Osteocyte (in vitro differentiated cells): Measurements from ENCODE around the gene MS4A6E. TPM values are rescaled to one million over a fixed set of nuclear protein-coding genes. Genes with fewer than 3 reads are reported as not detected.
"Not testable (repeated sequence)": the region's sequence is repeated elsewhere in the genome, so short reads cannot be mapped to it uniquely, and the experiment has no call there.

Source experiments
- DNase-seq: peaks from one replicate; pipeline ENCODE4 v3.0.0; 2021; ENCODE audit warnings: mixed read lengths; ENCODE audit not compliant: unreplicated experiment; ENCODE audit errors: extremely low spot score
- H3K27ac Mint-ChIP-seq: one replicate; pipeline ENCODE4 v1.8.0; 2021; ENCODE audit warnings: mild to moderate bottlenecking, mixed read lengths; ENCODE audit not compliant: unreplicated experiment
- H3K27me3 Mint-ChIP-seq: one replicate; pipeline ENCODE4 v1.8.0; 2021; ENCODE audit warnings: mixed read lengths; ENCODE audit not compliant: unreplicated experiment
- H3K36me3 Mint-ChIP-seq: one replicate; pipeline ENCODE4 v1.8.0; 2021; ENCODE audit warnings: mixed read lengths; ENCODE audit not compliant: unreplicated experiment
- H3K4me1 Mint-ChIP-seq: one replicate; pipeline ENCODE4 v1.8.0; 2021; ENCODE audit warnings: mixed read lengths; ENCODE audit not compliant: unreplicated experiment
- H3K4me3 Mint-ChIP-seq: one replicate; pipeline ENCODE4 v1.8.0; 2021; ENCODE audit warnings: mild to moderate bottlenecking, moderate library complexity, mixed read lengths; ENCODE audit not compliant: unreplicated experiment
- H3K9me3 Mint-ChIP-seq: one replicate; pipeline ENCODE4 v1.8.0; 2021; ENCODE audit warnings: mixed read lengths; ENCODE audit not compliant: unreplicated experiment
- long read RNA-seq: library from polyadenylated mRNA; unstranded; transcript quantifications from one replicate; pipeline ENCODE4 v2.0.0, GENCODE V29; 2021
- total RNA-seq: library from RNA; stranded (reverse); gene quantifications from 2 replicates; pipeline ENCODE4 v1.2.1, GENCODE V29; 2021
- TF ChIP-seq, protein P1 (sequence below): fragments of 200-600 bp; sonication (generic); IDR thresholded peaks from 2 replicates; pipeline ENCODE4 v1.5.0; 2021; ENCODE audit warnings: antibody characterized with exemption, mild to moderate bottlenecking, moderate library complexity

Gene MS4A6E, protein sequence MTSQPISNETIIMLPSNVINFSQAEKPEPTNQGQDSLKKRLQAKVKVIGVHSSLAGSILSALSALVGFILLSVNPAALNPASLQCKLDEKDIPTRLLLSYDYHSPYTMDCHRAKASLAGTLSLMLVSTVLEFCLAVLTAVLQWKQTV
- not detected in 2 replicates for total RNA-seq
- long read RNA-seq = 0 reads

DNA sequence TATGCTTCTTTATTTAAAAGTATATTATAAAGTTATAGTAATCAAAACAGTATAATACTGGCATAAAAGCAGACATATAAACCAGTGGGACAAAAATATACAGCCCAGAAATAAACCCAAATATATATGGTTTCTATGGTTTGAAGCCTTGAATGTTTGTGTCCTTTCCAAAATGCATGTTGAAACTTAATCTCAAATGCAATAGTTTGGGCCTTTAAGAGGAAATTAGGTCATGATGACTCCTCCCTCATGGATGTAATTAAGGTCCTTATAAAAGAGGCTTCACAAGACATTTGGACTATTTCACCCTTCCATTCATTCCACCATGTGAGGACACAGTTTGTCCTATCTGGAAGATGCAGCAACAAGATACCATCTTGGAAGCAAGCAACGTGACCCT, at the start of gene MS4A6E:
Gene MS4A6E (plus strand): TSS at position 301 of the 400 bp plus-strand sequence. CDS start 7,641 bp downstream, outside the sequence.
- H3K4me3 Mint-ChIP-seq = no peak within 1 kb of the TSS
- DNase-seq = no peak
- TF ChIP-seq, protein P1, sequence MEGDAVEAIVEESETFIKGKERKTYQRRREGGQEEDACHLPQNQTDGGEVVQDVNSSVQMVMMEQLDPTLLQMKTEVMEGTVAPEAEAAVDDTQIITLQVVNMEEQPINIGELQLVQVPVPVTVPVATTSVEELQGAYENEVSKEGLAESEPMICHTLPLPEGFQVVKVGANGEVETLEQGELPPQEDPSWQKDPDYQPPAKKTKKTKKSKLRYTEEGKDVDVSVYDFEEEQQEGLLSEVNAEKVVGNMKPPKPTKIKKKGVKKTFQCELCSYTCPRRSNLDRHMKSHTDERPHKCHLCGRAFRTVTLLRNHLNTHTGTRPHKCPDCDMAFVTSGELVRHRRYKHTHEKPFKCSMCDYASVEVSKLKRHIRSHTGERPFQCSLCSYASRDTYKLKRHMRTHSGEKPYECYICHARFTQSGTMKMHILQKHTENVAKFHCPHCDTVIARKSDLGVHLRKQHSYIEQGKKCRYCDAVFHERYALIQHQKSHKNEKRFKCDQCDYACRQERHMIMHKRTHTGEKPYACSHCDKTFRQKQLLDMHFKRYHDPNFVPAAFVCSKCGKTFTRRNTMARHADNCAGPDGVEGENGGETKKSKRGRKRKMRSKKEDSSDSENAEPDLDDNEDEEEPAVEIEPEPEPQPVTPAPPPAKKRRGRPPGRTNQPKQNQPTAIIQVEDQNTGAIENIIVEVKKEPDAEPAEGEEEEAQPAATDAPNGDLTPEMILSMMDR = no peak
- no peaks in the 10 kb centered on the region for H3K36me3 Mint-ChIP-seq
- peaks cover 7% of the 10 kb centered on the region for H3K9me3 Mint-ChIP-seq
- peaks cover 4% of the 10 kb centered on the region for H3K27me3 Mint-ChIP-seq
- no peak within 1 kb of the TSS for H3K27ac Mint-ChIP-seq
- no peaks in the 10 kb centered on the region for H3K4me1 Mint-ChIP-seq

DNA sequence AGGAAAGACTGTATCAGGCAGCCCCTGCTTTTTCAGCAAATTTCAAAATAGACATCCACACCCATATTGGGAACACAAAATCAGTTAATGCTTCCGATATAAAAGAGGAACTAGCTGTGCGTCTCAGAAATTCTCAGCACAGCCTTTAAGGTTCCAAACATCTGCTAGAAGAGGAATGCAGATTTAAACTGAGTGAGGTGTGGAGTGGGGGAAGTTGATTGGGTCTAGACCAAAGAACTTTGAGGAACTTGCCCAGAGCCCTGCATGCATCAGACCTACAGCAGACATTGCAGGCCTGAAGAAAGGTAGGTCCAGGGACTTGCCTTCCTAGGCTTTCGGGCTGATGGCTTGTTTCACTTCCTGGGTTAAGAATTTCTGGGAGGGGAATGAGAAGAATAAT, 46.6 kb upstream of the MS4A6E start, which contains the start of gene MS4A4A:
Gene MS4A4A (plus strand): TSS at position 255 of the 400 bp plus-strand sequence. CDS start 10 bp downstream, at position 265.
- TF ChIP-seq, protein P1 = no peak
- Mint-ChIP-seq H3K27me3 (no peaks in the 10 kb centered on the region), H3K36me3 (no peaks in the 10 kb centered on the region), H3K27ac (no peak within 1 kb of the TSS), H3K4me1 (peaks cover 15% of the 10 kb centered on the region), H3K9me3 (no peaks in the 10 kb centered on the region), H3K4me3 (no peak within 1 kb of the TSS)
- no peak for DNase-seq

DNA sequence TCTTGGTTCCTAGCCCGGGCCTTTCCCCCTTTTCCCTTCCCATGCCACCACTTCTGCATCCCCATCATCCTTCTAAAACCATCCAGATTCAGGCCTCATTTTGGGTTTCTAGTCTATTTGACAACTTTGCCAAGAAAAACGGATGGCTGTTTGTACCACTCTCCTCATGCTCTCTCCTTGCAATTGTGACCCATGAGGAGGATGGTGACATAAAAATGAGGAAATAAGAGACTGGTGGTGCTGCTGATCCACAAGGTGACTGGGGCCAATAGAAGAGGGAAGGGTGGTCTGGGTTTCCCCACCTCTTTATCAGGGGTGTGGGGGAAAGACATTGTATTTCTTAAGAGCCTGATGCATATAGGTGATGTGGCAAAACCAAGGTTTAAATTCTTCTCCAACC, 45.6 kb upstream of the MS4A6E start:
- Mint-ChIP-seq H3K4me1 (peaks cover 17% of the 10 kb centered on the region), H3K4me3 (no peak overlapping the region), H3K27me3 (no peaks in the 10 kb centered on the region), H3K36me3 (no peaks in the 10 kb centered on the region), H3K27ac (no peak overlapping the region), H3K9me3 (no peaks in the 10 kb centered on the region)
- no peak for DNase-seq
- TF ChIP-seq, protein P1 = no peak

DNA sequence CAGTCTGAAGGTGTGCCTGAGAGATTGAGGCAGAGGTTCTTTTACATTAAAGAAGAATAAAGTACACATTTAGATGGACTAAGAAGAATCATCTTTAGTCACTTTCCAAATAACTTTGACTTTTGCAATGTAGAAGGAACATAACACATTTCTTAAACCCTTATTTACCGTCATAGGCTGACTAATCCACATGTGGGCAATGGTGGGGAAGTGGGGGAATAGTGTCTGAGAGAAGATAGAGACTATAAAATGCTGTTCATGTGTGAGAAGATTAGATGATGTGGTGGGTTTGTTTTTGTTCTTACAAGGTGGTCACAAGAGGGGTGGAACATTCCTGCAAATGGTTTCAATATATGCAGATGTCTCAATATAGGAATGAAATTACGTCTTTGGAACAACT, 44.8 kb upstream of the MS4A6E start:
- Mint-ChIP-seq H3K27me3 (no peaks in the 10 kb centered on the region), H3K4me3 (no peak overlapping the region), H3K4me1 (peaks cover 17% of the 10 kb centered on the region), H3K27ac (no peak overlapping the region), H3K36me3 (no peaks in the 10 kb centered on the region), H3K9me3 (no peaks in the 10 kb centered on the region)
- DNase-seq = no peak
- TF ChIP-seq, protein P1 = no peak

DNA sequence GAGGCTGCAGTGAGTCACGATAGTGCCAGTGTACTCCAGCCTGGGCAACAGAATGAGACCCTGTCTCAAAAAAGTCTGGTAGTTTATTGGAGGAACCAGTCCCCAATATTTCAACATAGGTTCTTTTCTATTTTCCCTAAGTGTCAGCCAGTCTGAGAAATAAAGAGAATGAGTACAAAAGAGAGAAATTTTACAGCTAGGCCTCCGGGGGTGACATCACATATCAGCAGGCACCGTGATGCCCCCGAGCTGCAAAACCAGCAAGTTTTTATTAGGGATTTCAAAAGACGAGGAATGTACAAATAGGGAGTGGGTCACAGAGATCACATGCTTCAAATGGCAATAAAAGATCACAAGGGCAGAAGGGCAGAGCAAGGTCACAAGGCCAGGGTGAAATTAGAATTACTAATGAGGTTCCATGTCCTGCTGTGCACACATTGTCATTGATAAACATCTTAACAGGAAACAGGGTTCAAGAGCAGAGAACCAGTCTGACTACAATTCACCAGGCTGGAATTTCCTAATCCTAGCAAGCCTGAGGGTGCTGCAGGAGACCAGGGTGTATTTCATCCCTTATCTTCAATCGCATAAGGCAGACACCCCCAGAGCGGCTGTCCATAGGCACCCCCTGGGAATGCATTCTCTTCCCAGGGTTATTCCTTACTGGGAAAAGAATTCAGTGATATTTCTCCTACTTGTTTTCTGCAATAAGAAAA, 41.5 kb upstream of the MS4A6E start:
- H3K4me3 Mint-ChIP-seq, H3K9me3 Mint-ChIP-seq, DNase-seq, H3K36me3 Mint-ChIP-seq, H3K27me3 Mint-ChIP-seq, H3K27ac Mint-ChIP-seq: not testable (repeated sequence)
- H3K4me1 Mint-ChIP-seq = peaks cover 17% of the 10 kb centered on the region
